HG03439 (cell line): ENCODE data around the gene LYRM7.
"Not testable (repeated sequence)": the region's sequence is repeated elsewhere in the genome, so short reads cannot be mapped to it uniquely, and the experiment has no call there.

Experiments used
- ATAC-seq: cut with Tn5 transposase; IDR thresholded peaks from one replicate; pipeline ENCODE4 v1.9.1; 2021; ENCODE audit warnings: mild to moderate bottlenecking, moderate library complexity; ENCODE audit not compliant: unreplicated experiment

LYRM7 gene

GRCh38 chr5:131218392-131218791 lies 47.6 kb downstream of the LYRM7 start:
- peak; percentile 61 for ATAC-seq

- ATAC-seq, result no peak
These were observed 49.8 kb downstream of the LYRM7 start for GRCh38 chr5:131220566-131220965.

- no peak for ATAC-seq
These were observed 50.4 kb downstream of the LYRM7 start for GRCh38 chr5:131221008-131221703.

- no peak for ATAC-seq
These were observed 51.1 kb downstream of the LYRM7 start for GRCh38 chr5:131221888-131222287.

GRCh38 chr5:131222731-131223130 lies 52.0 kb downstream of the LYRM7 start:
- ATAC-seq, result no peak

GRCh38 chr5:131223751-131224386 lies 53.1 kb downstream of the LYRM7 start:
- ATAC-seq, result no peak

- peak; percentile 76 for ATAC-seq
These were observed 53.9 kb downstream of the LYRM7 start for GRCh38 chr5:131224387-131225201.

GRCh38 chr5:131225282-131225974 lies 54.7 kb downstream of the LYRM7 start:
- ATAC-seq, result no peak

- ATAC-seq, result no peak
These were observed 56.2 kb downstream of the LYRM7 start for GRCh38 chr5:131226899-131227298.

GRCh38 chr5:131228646-131229045 lies 57.9 kb downstream of the LYRM7 start:
- no peak for ATAC-seq

GRCh38 chr5:131229623-131230022 lies 58.9 kb downstream of the LYRM7 start:
- ATAC-seq, result no peak

GRCh38 chr5:131230406-131230805 lies 59.7 kb downstream of the LYRM7 start:
- ATAC-seq, result peak; percentile 64

- no peak for ATAC-seq
These were observed 68.9 kb downstream of the LYRM7 start for GRCh38 chr5:131239686-131240085.

- no peak for ATAC-seq
These were observed 72.0 kb downstream of the LYRM7 start for GRCh38 chr5:131242728-131243255.

- no peak for ATAC-seq
These were observed 74.6 kb downstream of the LYRM7 start for GRCh38 chr5:131245312-131245711.

GRCh38 chr5:131245948-131246347 lies 75.2 kb downstream of the LYRM7 start:
- ATAC-seq, result no peak

GRCh38 chr5:131246504-131246903 lies 75.8 kb downstream of the LYRM7 start:
- no peak for ATAC-seq

GRCh38 chr5:131250751-131251475 lies 80.2 kb downstream of the LYRM7 start:
- ATAC-seq, result no peak

GRCh38 chr5:131252824-131253171 lies 82.1 kb downstream of the LYRM7 start:
- peak; percentile 74 for ATAC-seq

- not testable (repeated sequence) for ATAC-seq
These were observed 83.3 kb downstream of the LYRM7 start for GRCh38 chr5:131254025-131254424.
